GM12878 (cell line): ENCODE results near the gene PDCD1LG2. TPM values are rescaled to one million over a fixed set of nuclear protein-coding genes. Genes with fewer than 3 reads are reported as not detected.

Experiments
- BACH1 ChIP-seq: fragments of 450-650 bp; IDR thresholded peaks from 2 replicates; pipeline ENCODE4 v1.6.1; 2017; ENCODE audit warnings: mild to moderate bottlenecking, borderline replicate concordance
- CEBPB ChIP-seq, 2 experiments: fragments of 150-350 bp in 1 of 2; IDR thresholded peaks; 2 replicates each; pipeline ENCODE4 v1.6.1; 2012 to 2014; ENCODE audit warnings: low read depth in 2 of 2, low read length in 2 of 2, borderline replicate concordance in 1 of 2, inconsistent platforms in 1 of 2
- CHD2 ChIP-seq: IDR thresholded peaks from 2 replicates; pipeline ENCODE4 v1.6.1; 2011; ENCODE audit warnings: low read depth, low read length, improper control_type of control experiment, borderline replicate concordance
- CREM ChIP-seq: IDR thresholded peaks from 2 replicates; pipeline ENCODE4 v1.6.1; 2014; ENCODE audit warnings: antibody characterized with exemption, low read depth
- DPF2 ChIP-seq: fragments of 450-650 bp; IDR thresholded peaks from 2 replicates; pipeline ENCODE4 v1.6.1; 2017; ENCODE audit warnings: mild to moderate bottlenecking
- EZH2 ChIP-seq: IDR thresholded peaks from 2 replicates; pipeline ENCODE4 v1.6.1; 2012; ENCODE audit warnings: low read depth, mild to moderate bottlenecking, control low read depth, inconsistent platforms, low read length, borderline replicate concordance; ENCODE audit not compliant: control insufficient read depth
- FOS ChIP-seq: IDR thresholded peaks from 3 replicates; pipeline ENCODE4 v1.6.1; 2011; ENCODE audit warnings: borderline replicate concordance; ENCODE audit not compliant: insufficient read length; ENCODE audit errors: extremely low read depth
- HCFC1 ChIP-seq: fragments of 150-350 bp; IDR thresholded peaks from 2 replicates; pipeline ENCODE4 v1.6.1; 2014; ENCODE audit warnings: low read length
- HDAC6 ChIP-seq: fragments of 200-600 bp; sonication (generic); IDR thresholded peaks from one replicate; pipeline ENCODE4 v1.8.0; 2017; ENCODE audit warnings: antibody characterized with exemption; ENCODE audit not compliant: unreplicated experiment
- IKZF1 ChIP-seq: fragments of 450-650 bp; conservative IDR thresholded peaks from 2 replicates; pipeline ENCODE4 v1.6.1; 2017; ENCODE audit warnings: antibody characterized with exemption, mild to moderate bottlenecking
- KLF5 ChIP-seq: fragments of 450-650 bp; IDR thresholded peaks from 2 replicates; pipeline ENCODE4 v1.6.1; 2014; ENCODE audit warnings: mild to moderate bottlenecking; ENCODE audit not compliant: partially characterized antibody
- NFXL1 ChIP-seq: fragments of 450-650 bp; IDR thresholded peaks from 2 replicates; pipeline ENCODE4 v1.6.1; 2017; ENCODE audit warnings: antibody characterized with exemption, mild to moderate bottlenecking, borderline replicate concordance
- NR2C2 ChIP-seq: IDR thresholded peaks from 2 replicates; pipeline ENCODE4 v1.6.1; 2011; ENCODE audit warnings: borderline replicate concordance, low read depth; ENCODE audit not compliant: control insufficient read depth, insufficient read length
- PML ChIP-seq: IDR thresholded peaks from 2 replicates; pipeline ENCODE4 v1.6.1; 2012; ENCODE audit warnings: low read length, inconsistent platforms
- POU2F2 ChIP-seq: IDR thresholded peaks from 3 replicates; pipeline ENCODE4 v1.6.1; 2011; ENCODE audit warnings: low read depth, mild to moderate bottlenecking, low read length, borderline replicate concordance
- REST ChIP-seq: IDR thresholded peaks from 2 replicates; pipeline ENCODE4 v1.6.1; 2012; ENCODE audit warnings: mild to moderate bottlenecking, low read depth, low read length
- SPI1 ChIP-seq: IDR thresholded peaks from 2 replicates; pipeline ENCODE4 v1.6.1; 2011; ENCODE audit warnings: low read depth, mild to moderate bottlenecking, low read length, moderate library complexity, borderline replicate concordance; ENCODE audit not compliant: insufficient read depth
- SREBF1 ChIP-seq: IDR thresholded peaks from 2 replicates; pipeline ENCODE4 v1.6.1; 2012; ENCODE audit warnings: mild to moderate bottlenecking, low read length
- SREBF2 ChIP-seq: IDR thresholded peaks from 2 replicates; pipeline ENCODE4 v1.6.1; 2012; ENCODE audit warnings: mild to moderate bottlenecking, low read length
- STAT3 ChIP-seq: IDR thresholded peaks from 2 replicates; pipeline ENCODE4 v1.6.1; 2011; ENCODE audit warnings: low read depth, low read length, improper control_type of control experiment
- ZNF24 ChIP-seq: fragments of 450-650 bp; IDR thresholded peaks from 2 replicates; pipeline ENCODE4 v1.6.1; 2017; ENCODE audit warnings: antibody characterized with exemption, mild to moderate bottlenecking
- polyA plus RNA-seq, 11 experiments: library from polyadenylated mRNA; depleted of rRNA in 4 of 11; unstranded in 6 of 11; stranded (reverse) in 5 of 11; fragments of >200 nt; fragmentation: Nextera tagmentation in 4 of 11; fragmentation: Illumina TruSeq in 1 of 11; extraction: Ambion mirVana in 4 of 11; extraction: Trizol in 1 of 11; gene quantifications; 1 replicate in 1 of 11; 2 replicates in 10 of 11; pipeline versions ENCODE4 v1.2.1 to v1.2.3, GENCODE V29; 2011 to 2016; ENCODE audit warnings: inconsistent platforms in 2 of 11, missing spikeins in 2 of 11, low read depth in 1 of 11
- total RNA-seq, 4 experiments: library from RNA; depleted of rRNA in 3 of 4; stranded (reverse); fragments of >200 nt in 3 of 4; fragmentation: Illumina TruSeq in 1 of 4; extraction: Trizol in 1 of 4; gene quantifications; 2 replicates each; pipeline versions ENCODE4 v1.2.1 to v1.2.3, GENCODE V29; 2013 to 2021
- TF ChIP-seq, protein P1 (sequence below): fragments of 450-650 bp; IDR thresholded peaks from 2 replicates; pipeline ENCODE4 v1.6.1; 2018; ENCODE audit warnings: borderline replicate concordance, mild to moderate bottlenecking; ENCODE audit not compliant: partially characterized antibody
- TF ChIP-seq, protein P2 (sequence below): IDR thresholded peaks from 2 replicates; pipeline ENCODE4 v1.6.1; 2011; ENCODE audit warnings: borderline replicate concordance, low read depth, mild to moderate bottlenecking, moderate library complexity, low read length; ENCODE audit not compliant: insufficient read depth, poor library complexity, severe bottlenecking

Gene PDCD1LG2
- total and polyA plus RNA-seq, 10 of the 15 experiments (the other 5 are each of a cell fraction or from before 2014, with no cell fraction given): 1.5 to 37.3 (median 3.0) TPM

DNA sequence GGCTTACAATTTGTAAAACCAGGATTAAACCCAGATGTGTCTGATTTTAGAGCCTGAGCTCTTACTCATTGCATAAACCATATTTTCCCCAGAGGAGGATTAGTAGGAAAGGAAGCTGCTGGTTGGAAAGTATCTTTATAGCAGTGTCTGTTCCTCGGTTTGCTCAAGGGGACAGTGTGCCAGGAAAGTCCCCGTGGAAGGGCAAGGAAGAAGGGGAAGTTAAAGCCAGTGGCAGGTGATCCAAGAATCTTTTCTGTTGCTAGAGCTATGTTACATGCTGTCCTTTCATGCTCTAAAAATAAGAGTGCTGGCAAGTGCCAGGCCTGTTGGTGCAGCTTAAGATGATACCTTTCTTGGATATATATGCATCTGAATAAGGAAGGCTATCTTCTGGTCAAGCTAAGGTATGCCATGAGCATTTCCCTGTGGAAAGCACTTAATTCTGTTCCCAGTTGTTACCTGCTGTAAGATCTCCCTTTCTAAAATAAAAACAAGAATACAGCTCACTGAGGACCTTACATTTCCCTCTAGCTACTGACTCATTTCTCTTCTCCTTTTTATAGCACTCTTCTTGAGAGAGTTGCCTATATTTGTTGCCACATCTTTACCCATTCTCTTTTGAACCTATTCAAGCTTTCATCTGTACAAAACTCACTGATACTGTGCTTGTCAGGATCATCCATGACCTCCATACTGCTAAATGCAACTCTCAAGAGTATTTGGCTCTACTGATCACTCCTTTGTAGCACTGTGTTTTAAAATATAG, 8.0 kb downstream of the PDCD1LG2 start (continued):
- TF ChIP-seq REST (no peak), STAT3 (no peak), NR2C2 (no peak), BACH1 (no peak; the same call in 1 of the 2 replicates), SREBF1 (no peak), NFXL1 (no peak), EZH2 (no peak), FOS (no peak), POU2F2 (no peak), CHD2 (no peak), KLF5 (no peak), SPI1 (no peak; the same call in 1 of the 2 replicates), SREBF2 (no peak), CEBPB (IDR thresholded peaks at IDR 0.05; ENCODE audit: borderline replicate concordance in 1 of 2, low read depth in 2 of 2, low read length in 2 of 2) (no peak), DPF2 (no peak), HCFC1 (no peak), PML (no peak), IKZF1 (peak; percentile 34; the same call in 1 of the 2 replicates), ZNF24 (no peak), HDAC6 (no peak), CREM (no peak; the same call in 1 of the 2 replicates)
- TF ChIP-seq, protein P1, sequence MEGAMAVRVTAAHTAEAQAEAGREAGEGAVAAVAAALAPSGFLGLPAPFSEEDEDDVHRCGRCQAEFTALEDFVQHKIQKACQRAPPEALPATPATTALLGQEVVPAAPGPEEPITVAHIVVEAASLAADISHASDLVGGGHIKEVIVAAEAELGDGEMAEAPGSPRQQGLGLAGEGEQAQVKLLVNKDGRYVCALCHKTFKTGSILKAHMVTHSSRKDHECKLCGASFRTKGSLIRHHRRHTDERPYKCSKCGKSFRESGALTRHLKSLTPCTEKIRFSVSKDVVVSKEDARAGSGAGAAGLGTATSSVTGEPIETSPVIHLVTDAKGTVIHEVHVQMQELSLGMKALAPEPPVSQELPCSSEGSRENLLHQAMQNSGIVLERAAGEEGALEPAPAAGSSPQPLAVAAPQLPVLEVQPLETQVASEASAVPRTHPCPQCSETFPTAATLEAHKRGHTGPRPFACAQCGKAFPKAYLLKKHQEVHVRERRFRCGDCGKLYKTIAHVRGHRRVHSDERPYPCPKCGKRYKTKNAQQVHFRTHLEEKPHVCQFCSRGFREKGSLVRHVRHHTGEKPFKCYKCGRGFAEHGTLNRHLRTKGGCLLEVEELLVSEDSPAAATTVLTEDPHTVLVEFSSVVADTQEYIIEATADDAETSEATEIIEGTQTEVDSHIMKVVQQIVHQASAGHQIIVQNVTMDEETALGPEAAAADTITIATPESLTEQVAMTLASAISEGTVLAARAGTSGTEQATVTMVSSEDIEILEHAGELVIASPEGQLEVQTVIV: no peak
- TF ChIP-seq, protein P2, sequence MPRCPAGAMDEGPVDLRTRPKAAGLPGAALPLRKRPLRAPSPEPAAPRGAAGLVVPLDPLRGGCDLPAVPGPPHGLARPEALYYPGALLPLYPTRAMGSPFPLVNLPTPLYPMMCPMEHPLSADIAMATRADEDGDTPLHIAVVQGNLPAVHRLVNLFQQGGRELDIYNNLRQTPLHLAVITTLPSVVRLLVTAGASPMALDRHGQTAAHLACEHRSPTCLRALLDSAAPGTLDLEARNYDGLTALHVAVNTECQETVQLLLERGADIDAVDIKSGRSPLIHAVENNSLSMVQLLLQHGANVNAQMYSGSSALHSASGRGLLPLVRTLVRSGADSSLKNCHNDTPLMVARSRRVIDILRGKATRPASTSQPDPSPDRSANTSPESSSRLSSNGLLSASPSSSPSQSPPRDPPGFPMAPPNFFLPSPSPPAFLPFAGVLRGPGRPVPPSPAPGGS: no peak
- TF ChIP-seq, all 136 proteins: peak for 11
